ENCODE data around the gene ARMCX1.

GRCh38 chrX:101507372-101507771 is 43.0 kb upstream of the ARMCX1 start:
- TF ChIP-seq CTCF (IDR thresholded peaks at IDR 0.05; ENCODE audit: low read length) (no peak), EZH2 (IDR thresholded peaks at IDR 0.05; ENCODE audit: borderline replicate concordance, low read length) (no peak)
